Renal pelvis (tissue), 4 donors: ENCODE data around the gene STOM. TPM values are rescaled to one million over a fixed set of nuclear protein-coding genes. Genes with fewer than 3 reads are reported as not detected.

Experiments
- DNase-seq: peaks from one replicate; pipeline ENCODE4 v3.0.0-alpha.2; 2013
- polyA plus RNA-seq, 3 donors: library from polyadenylated mRNA; unstranded; fragments of 120-200 nt; gene quantifications; one replicate each; pipeline ENCODE4 v1.2.1, GENCODE V29; 2013; ENCODE audit not compliant: insufficient read length in 3 of 3

Gene STOM
- polyA plus RNA-seq, 3 donors, result 70.9 to 81.7 (median 74.5) TPM

DNA sequence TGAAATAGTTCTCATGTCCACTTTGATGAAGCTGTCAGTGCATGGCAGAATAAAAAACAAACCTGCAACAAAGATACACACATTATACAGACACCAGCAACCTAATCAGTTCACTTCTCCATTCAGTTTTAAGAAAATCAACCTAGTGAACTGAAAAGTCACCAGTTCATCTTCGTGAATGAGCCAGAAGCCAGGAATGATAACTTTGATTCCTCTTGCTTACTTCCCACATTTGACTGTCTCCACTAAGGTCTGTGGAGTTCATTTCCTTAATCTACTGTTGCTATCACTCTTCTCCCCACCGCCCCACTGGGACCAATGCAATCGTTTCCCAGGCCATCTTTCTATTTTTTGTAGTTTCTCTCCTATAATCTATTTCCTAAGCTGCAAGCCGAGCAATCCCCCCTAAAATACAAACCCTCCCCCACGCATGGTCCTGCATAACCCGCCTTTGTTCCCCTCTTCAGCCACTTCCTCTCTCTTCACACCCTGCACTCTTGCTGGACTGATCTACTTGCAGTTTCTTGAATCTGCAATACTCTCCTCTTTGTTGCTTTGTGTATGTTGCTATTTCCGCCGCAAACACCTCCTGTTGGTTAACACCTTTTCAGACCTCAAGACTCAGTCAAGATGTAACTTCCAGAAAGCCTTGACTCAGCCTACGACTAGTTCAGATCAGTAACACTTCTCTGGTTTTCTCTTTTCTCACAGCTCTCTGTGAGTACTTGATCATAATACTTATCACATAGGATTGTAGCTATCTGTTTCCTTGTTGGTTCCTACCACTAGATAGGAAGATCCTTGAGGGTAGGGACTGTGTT lies 16.6 kb downstream of the STOM start:
- DNase-seq, result no peak

GRCh38 chr9:121350993-121351561 lies 19.0 kb downstream of the STOM start:
- DNase-seq, result no peak

DNA sequence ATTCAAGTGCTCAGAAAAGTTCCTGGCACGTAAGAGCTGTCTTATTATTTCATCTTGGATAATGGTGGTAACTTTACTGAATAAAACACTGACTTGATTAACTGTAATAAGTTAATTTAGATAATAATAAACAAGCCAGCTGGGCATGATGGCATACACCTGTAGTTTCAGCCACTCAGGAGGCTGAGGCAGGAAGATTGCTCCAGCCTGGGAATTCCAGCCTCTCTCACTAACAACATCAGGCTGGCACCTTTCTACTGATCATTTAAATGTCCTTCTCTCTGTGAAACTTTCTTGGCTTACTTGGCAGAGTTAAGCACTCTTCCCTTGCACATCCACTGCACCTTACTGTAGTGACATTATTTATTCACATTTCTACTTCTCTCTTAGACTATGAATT lies 20.0 kb downstream of the STOM start:
- no peak for DNase-seq

DNA sequence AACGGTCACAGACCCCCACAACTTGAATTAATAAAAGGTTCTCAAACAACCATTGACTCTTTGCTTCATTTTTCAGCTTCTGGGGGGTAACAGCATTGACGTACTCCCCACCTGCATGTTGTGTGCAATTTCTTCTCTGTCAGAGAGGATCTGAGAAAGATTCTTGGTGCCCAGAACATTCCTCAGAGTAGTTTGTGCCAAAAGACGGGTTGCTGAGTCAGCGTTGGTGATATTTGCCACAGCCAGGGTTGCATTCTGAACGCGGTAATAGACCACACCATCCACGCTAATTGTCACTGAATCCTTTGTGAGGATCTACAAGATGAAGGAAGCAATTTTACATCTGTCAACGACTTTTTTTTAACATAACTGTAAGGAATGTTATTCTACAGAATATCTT lies 21.0 kb downstream of the STOM start:
- no peak for DNase-seq

DNA sequence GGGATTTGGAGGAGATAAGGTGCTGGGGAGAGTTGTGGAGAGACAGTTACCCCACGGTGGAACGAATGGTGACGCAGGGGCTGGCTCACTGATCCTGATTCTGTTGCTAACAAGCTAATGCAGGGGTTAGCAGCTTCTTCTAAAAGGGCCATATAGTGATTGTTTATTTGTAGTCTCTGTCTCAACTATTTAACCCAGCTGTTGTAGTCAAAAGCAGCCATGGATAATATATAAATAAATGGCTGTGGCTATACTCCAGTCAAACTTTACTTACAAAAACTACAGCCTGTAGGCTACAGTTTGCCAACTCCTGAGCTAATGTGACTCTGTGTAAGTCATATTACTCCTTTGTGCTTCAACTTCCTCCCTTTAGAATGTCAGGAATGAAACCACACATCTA lies 21.8 kb downstream of the STOM start:
- DNase-seq, result no peak

DNA sequence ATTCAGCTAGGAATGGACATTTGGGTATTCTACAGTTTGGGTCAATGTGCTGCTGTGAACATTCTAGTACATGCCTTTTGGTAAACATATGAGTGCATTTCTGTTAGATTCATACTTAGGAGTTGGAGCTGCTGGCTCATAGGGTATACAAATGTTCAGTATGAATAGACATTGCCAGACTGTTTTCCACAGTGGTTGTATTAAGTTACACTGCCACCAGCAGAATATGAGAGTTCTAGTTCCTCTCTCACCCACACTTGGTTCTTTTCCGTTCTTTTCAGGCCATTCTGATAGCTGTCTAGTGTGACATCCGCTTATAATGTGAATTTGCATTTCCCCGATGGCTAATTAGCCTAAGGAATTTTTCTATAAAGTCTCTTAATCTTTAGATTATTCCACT lies 25.0 kb downstream of the STOM start:
- no peak for DNase-seq

DNA sequence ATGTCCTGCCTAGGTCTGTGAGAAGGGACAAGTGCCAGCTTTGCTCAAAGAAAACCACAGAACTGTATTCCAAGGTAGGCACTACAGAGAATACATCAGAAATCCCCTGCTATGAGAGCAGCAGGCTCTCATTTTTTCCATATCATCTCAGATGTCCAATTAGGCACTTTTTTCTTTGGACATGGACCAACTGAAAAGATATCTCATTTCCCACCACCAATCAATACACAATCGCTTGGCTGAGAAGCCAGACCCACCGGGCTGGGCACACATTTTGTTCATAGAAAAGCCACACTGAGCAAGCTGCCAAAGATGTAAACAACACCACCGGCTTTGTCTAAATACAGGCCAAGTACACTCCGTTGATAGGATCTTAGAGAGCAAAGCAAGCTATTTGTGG lies 25.9 kb downstream of the STOM start:
- DNase-seq, result no peak

- DNase-seq, result no peak
These were observed 29.2 kb downstream of the STOM start for GRCh38 chr9:121340676-121341392.

- no peak for DNase-seq
These were observed 30.6 kb downstream of the STOM start for GRCh38 chr9:121339437-121339836.

DNA sequence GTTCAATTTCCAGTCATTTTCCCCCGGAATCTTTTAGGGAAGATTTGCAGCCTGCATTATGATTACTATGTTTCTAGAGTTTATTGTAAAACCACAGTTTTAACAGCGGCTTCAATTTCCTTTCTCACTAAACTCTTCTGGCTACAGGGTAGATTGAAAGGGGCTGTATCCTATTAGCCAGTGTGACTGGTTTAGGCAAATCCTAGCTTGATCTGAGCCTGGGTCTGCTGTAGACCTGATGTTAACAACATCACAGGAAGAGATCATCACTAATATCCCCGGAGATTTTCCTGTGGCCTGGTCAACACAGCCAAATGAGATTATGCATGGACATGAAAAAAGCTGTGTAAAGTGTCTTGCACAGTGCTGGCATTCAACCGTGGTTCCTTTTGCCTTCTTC lies 33.4 kb downstream of the STOM start:
- DNase-seq, result no peak

DNA sequence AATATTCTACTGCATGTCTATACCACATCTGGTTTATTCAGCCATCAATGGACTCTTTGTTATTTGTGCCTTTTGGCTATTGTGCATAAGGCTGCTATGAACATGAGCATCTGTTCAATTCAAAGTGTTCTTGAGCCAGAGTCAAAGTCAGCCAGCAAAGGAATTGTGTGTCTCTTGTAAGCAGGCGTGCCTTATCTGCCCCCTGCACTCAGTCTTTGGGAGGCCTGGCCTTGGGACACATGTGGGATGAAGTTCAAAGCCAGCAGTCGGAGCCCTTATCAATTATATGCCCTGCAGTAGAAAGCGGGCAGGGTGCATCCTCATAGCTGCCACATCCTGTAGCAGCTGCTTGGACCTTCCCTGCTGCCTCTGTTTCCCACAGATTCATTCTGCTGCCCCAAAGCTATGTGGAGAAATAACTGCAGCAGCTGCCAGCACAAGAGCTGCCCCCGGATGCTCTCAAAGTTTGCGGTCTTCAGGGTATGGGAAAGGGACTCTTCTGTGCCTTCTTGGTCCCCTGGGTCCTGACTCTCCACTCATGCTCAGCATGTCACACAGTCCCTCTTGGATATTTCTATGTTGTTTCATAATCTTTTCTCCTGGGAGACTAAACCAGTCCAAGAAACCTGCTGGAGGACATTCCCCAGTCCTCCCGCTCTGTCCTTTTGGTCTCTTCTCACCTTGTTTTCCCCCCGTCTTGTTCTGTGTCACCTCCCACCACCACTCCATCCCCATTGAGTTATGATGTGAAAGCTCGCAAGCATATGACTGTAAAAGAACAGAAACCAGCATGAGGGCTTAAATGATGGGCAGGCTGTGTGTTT lies 35.9 kb downstream of the STOM start:
- DNase-seq, result no peak

DNA sequence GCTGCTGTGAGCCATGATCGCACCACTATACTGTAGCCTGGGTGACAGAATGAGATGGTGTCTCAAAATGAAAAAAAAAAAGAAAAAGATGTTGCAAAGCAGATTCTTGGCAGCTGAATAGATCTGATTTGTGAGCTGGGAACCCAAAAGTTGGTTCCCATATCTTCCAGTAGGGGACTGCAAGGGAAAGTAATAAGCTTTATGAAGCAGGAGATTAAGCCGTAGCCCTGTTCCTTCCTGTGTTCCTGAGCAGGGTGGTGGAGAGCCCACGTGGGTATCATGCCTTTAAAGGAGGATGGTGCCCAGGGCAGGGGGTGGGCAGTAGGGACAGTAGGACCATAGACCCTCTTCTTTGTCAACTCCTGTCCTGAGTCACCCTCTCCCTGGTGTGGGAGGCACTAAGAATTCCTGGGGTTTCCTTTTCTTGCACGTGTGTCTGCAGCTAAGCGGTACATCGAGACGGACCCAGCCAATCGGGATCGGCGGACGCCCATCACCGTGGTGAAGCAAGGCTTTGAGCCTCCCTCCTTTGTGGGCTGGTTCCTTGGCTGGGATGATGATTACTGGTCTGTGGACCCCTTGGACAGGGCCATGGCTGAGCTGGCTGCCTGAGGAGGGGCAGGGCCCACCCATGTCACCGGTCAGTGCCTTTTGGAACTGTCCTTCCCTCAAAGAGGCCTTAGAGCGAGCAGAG lies 37.9 kb downstream of the STOM start:
- no peak for DNase-seq

GRCh38 chr9:121331549-121331948 lies 38.5 kb downstream of the STOM start:
- no peak for DNase-seq

DNA sequence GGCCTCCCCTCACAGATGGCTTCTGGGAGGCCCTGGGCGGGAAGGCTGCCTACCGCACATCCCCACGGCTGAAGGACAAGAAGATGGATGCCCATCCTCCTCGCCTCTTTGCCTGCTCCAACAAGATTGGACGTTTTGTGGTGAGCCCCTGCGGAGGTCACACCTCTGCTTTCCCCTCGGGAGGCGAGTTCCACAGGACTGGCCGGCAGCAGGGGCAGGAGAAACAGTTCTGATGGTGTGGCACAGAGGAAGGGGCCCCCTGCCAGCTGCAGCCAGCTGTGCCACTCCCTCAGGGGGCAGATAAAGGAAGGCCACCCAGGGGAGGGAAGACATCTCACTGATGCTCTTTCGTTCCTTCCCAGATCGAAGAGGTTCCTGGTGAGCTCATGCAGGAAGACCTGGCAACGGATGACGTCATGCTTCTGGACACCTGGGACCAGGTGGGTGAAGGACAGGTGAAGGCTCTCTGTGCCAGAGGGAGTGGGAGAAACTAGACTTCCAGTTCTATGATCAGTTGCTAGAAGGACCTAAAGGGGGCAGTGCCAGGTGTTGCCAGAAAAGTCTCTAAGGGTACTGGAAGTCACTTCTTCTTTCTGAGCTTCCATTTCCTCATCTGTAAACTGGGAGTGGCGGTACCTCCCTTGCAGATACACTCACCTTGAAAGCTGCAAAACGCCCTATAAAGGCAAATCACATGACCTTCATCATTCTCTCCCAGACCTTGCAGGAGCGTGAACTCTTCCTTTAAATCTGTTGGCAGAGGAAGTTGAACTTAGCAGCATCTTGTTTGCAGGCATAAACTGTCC lies 41.0 kb downstream of the STOM start:
- DNase-seq, result no peak

DNA sequence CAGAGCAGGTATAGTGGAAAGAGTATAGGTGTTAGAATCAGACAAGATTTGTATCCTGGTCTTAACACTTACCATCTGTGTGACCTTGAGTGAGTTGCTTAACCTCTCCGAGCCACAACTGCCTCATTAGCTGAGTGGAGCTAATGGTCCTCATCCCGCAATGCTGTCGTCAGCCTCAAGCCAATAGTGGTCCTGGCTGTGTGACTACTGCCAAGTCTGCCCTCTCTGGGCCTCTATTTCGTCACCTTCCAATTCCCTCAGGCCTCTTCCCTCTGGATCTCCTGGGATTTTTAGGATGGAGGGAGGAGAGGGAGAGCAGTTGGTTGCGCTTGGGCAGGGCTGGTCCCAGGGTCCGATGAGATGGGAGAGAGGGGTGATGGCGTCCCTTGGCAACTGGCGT lies 41.6 kb downstream of the STOM start:
- DNase-seq, result no peak

- no peak for DNase-seq
These were observed 43.0 kb downstream of the STOM start for GRCh38 chr9:121326901-121327613.

DNA sequence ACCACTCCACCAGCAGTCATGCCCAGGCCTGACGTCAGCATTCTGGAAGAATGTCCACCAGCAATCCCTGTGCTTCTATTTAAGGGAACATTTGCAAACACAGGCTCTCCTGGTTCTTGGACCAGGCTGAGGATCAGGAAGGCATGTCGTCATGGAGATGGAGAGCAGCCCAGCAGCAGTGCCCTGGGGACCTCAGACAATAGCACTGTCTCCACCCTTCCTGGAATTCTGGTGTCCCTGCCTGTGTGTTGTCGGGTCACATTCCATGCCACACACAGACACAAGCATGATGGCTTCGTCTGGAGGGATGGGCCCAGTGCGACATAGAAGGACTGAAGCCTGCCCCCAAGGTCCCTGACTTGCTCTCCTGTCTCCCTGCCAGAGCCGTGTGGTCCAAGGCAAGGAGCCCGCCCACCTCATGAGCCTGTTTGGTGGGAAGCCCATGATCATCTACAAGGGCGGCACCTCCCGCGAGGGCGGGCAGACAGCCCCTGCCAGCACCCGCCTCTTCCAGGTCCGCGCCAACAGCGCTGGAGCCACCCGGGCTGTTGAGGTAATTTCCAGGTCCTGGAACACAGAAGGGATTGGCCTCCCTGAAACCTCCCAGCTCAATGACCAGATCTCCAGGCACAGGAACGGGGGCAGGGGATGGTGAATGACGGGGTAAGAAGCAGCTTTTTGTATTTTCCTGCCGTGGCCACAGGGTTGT lies 43.8 kb downstream of the STOM start:
- peak; percentile 16 for DNase-seq

- no peak for DNase-seq
These were observed 44.7 kb downstream of the STOM start for GRCh38 chr9:121325387-121325786.

GRCh38 chr9:121324755-121325154 lies 45.3 kb downstream of the STOM start:
- no peak for DNase-seq
